ENCODE data around the gene AGBL2.
"Not testable (repeated sequence)": the region's sequence is repeated elsewhere in the genome, so short reads cannot be mapped to it uniquely, and the experiment has no call there.

AGBL2 gene

GRCh38 chr11:47640506-47640905, 74.7 kb downstream of the AGBL2 start:
- DNase-seq (ENCODE audit: low read depth in 1 of 2, low spot score in 1 of 2), result not testable (repeated sequence)

- not testable (repeated sequence) for DNase-seq (ENCODE audit: low read depth in 1 of 2, low spot score in 1 of 2)
Measured at GRCh38 chr11:47636331-47636730, 78.8 kb downstream of the AGBL2 start.

GRCh38 chr11:47631473-47631872, 83.7 kb downstream of the AGBL2 start:
- DNase-seq (ENCODE audit: low read depth in 1 of 2, low spot score in 1 of 2), result no peak

DNA sequence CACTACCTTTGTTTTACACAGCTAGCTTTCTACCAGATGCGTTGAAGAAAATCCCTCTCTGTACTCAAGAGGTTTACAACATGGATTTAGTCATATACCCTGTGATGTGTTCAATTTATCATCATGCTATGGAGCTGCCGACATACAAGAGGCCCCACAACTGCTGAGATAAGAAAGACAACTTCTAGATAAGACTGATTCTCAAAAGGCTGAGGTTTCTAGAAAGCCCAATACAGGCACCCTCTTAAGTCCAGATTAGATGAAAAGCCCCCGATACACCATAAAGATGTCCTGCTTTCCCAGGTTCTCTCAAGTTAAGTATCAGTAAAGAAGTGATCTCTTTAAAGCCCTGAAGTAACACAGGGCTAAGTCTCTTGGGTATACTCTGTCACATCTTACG, 87.1 kb downstream of the AGBL2 start:
- DNase-seq (ENCODE audit: low read depth in 1 of 2, low spot score in 1 of 2), result no peak

DNA sequence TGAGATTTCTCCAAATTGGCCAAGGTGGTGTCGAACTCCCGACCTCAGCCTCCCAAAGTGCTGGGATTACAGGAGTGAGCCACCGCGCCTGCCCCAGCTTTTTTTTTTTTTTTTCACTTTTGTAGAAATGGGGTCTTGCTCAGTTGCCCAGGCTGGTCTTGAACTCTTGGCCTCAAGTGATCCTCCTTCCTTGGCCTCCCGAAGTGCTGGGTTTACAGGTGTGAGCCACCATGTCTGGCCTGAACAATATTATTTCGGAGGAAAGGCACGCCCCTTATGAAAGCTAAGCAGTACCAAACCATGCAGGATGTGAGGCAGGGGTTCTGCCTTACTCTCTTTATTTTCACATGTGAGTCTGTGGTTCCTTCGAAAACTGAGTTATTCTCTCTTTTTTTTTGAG, 88.9 kb downstream of the AGBL2 start:
- DNase-seq (ENCODE audit: low read depth in 1 of 2, low spot score in 1 of 2), result no peak

DNA sequence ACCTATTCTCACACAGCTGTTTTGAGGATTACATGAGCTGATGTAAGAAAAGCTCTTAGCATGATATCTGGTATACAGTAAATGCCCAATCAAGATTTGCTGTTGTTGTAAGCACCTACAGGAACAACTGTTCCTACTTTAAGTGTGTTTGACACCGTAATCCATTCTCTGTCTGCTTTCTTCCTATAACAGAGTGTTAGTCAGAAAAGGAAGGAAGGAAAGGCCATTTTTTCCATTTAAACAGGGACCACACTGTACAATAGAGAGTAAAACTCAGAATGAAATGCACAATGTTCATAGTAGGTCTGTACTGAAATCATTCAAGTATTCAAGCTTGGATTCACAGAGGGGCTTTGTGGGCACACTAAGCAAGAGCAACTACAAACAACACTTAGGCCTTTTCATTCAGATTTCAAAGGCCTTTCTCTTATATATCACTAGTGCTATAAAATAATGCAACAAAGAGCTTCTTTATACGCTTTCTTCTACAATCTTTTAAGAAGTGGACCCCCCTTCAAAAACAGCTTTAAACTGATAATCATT, 94.3 kb downstream of the AGBL2 start:
- DNase-seq (ENCODE audit: low read depth in 1 of 2, low spot score in 1 of 2), result no peak

DNA sequence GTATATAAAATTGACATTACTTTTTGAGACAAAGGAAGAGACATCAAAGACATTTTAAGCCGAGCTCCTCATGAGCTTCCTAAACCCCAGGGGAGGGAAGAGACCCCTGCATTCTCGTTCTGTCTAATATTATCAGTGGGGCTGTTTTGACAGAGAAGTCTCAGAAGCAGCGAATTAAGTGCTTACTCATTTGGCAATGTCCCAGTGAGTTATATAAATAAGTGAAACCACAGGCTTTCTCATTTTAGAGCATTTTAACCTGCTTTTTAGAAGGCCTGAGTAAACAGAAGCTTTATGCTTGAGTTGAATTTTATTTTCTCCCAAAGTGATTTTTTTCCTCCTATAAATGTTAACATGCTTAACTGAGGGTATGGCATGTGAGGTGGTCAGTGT, 97.8 kb downstream of the AGBL2 start:
- no peak for DNase-seq (ENCODE audit: low read depth in 1 of 2, low spot score in 1 of 2)

GRCh38 chr11:47616726-47617416, 98.3 kb downstream of the AGBL2 start:
- no peak for DNase-seq (ENCODE audit: low read depth in 1 of 2, low spot score in 1 of 2)

DNA sequence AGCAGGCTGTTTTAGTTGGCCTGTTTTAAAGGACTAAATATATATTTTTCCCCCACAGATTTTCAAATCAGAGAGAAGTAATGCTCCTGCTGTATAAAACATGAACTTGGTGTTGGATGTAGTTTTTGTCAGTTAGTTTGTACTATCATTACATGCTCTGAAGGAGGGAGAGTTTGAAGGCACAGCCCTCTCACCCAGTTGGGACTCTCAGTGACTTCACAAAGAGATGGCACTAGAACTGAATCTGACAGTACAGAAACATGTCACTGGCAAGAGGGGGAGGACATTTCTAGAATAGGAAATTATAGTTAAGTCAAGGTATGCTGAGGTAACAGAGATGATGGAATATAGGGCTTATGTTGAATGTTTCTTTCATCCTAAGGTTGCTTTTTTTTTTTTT, 99.9 kb downstream of the AGBL2 start:
- no peak for DNase-seq (ENCODE audit: low read depth in 1 of 2, low spot score in 1 of 2)

DNA sequence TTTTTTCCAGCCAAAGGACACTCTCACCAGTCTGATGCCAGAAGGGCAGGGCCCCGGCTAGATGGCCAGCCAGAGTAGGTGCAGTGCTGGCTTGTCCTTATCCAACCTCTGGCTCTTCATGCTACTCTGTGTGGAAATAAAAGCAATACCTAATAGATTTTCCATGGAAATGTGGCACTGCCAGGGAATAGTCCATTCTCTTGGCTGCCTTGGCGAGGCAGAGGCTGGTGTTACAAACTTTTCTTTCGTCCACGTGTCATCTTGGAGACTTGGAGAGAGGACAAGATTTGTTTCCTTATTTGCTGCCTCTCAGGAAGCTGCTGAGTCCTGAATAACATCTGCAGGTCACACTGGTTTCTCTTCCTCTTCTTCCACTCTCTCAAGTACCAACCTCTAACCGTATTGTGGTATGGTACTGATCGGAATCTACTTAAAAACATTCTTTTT, 103.8 kb downstream of the AGBL2 start:
- DNase-seq (ENCODE audit: low read depth in 1 of 2, low spot score in 1 of 2), result no peak

DNA sequence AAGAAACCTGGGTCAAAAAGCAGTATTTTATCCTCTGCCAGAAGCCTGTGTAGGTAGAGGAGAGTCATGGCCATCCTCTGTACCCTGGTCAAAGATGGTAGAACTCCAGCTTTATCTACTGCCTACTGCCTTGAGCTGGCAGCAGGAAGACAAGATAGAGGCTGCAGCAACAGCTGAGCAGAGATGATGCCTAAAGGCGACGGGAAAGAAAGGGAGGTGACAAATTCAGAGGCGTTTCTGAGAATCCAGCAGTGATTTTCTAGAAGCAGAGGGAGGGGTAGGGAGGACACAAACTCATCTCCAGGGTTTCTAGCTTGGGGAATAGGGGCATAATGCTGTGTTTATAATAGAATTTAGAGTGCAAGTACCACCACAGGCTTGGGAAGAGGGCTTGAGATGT, 105.5 kb downstream of the AGBL2 start:
- DNase-seq (ENCODE audit: low read depth in 1 of 2, low spot score in 1 of 2), result no peak

Measured in stimulated activated CD4-positive, alpha-beta T cell treated with anti-CD3 and anti-CD28 coated beads, Interleukin-15, amount 100 ng/mL, for 1 hour (primary cell).